ENCODE results near the gene GPX5.
"Not testable (repeated sequence)": the region's sequence is repeated elsewhere in the genome, so short reads cannot be mapped to it uniquely, and the experiment has no call there.

GPX5 gene

DNA sequence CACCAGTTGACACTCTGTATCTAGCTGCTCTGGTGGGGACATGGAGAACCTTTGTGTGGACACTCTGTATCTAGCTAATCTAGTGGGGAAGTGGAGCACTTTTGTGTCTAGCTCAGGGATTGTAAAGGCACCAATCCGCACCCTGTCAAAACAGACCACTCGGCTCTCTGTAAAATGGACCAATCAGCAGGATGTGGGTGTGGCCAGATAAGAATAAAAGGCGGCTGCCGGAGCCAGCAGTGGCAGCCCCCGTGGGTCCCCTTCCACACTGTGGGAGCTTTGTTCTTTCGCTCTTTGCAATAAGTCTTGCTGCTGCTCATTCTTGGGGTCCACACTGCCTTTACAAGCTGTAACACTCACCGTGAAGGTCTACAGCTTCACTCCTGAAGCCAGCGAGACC lies 13.3 kb upstream of the GPX5 start:
- DNase-seq (ENCODE audit: low read depth) = not testable (repeated sequence)

DNA sequence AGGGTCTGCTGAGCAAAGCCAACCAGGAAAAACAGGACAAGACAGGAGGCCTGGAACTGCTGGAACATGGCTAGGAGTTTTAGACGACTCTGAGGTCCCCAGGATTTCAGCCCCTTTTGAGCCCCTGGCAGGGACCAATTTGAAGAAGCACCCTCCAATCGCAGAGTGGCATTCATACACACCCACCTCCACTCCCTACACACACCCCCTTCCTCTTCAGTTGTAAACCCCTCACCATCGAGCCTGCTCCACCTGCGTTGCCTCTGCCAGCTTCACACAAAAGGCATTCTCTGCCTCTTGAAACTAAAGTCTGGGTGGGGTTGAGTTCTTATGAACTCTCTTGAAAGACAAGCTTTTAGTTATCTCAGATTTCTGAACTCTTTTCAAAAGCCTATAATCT lies 10.0 kb upstream of the GPX5 start, which contains the start of gene GPX6:
GPX6 (minus strand) TSS at position 118 of the 400 bp plus-strand sequence; CDS start at position 68, 50 bp downstream.
- DNase-seq (ENCODE audit: low read depth) = no peak

DNA sequence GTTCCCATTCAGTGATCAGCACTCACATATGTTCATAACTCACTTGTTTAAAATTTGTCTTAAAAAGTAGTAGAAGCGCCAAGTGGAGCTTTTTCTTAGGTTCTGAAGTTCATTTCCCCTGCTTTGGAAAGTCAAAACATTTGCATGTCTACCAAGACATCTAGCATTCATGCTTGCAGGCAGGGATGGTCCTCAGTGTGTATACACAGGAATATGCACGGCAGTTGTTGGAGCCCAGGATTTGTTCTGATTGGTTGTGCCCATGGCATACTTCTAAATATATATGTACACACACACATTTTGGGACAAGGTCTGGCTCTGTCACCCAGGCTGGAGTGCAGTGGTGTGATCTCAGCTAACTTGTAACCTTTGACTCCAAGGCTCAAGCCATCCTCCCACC lies 7.7 kb upstream of the GPX5 start:
- no peak for DNase-seq (ENCODE audit: low read depth)

DNA sequence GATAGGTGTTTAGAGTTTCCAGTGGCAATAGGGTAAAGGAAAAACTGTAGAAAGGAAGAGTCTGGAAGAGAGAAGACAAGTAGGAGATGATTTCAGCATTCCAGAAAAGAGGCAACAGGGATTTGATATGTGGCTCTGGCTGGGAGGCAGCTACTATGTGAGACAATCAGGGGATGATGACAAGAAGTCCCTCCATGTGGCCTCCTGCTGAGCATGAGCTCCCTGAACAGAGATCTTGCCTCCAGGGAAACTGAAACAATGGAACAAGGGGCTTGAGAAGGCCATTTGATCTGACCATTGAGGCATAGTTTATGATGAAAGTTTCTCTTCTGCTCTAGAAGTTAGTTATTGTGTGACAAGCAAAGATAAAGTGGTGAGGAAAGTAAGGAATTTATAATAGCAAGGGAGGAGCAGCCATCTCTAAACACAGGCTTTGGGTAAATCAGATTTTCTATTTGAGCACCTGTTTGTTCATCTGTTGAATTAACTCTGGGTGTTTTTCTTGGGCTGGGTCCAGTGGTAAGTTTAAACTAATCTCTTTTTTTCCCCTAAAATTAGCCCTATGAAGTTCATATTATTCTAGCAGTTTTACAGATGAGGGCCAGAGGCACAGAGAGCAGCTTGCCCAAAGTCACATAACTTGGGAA lies 3.0 kb upstream of the GPX5 start:
- DNase-seq (ENCODE audit: low read depth) = no peak

DNA sequence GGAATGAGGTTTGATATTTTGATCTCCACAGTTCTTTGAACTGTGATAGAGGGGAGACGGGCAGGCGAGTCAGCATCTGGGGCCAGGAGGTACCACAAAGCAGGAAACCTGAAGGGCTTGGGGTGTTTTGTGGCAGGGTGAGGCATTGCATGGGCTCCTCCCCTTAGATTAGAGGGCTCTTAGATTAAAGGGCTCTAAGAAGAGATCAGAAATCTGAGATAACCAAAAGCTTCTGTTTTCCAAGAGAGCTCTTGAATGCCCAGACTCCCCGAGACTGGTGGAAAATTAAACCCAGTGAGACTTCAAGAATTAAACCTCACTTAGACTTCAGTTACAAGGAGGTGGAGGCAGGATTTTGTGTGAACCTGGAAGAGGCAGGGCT lies 2.4 kb upstream of the GPX5 start:
- no peak for DNase-seq (ENCODE audit: low read depth)

DNA sequence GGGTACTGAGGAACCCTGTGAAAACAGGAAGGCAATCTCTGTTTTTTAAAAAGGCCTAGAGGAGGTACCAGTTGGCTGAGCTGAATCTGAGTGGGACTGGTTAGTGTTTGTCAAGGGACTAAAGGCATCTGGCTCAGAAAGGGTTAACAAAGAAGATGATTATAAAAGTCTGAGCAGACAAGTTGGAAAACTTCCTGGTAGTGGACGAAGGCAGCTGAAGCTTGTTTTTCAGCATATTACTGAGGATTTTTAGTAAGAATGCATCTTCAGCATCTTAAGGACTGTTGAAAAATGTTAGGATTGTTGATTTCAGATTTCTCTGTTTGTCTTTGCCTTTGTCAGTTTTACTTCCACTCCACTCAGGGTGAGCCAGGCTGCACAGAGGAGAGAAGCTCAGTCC lies 5.1 kb downstream of the GPX5 start:
- no peak for DNase-seq (ENCODE audit: low read depth)

DNA sequence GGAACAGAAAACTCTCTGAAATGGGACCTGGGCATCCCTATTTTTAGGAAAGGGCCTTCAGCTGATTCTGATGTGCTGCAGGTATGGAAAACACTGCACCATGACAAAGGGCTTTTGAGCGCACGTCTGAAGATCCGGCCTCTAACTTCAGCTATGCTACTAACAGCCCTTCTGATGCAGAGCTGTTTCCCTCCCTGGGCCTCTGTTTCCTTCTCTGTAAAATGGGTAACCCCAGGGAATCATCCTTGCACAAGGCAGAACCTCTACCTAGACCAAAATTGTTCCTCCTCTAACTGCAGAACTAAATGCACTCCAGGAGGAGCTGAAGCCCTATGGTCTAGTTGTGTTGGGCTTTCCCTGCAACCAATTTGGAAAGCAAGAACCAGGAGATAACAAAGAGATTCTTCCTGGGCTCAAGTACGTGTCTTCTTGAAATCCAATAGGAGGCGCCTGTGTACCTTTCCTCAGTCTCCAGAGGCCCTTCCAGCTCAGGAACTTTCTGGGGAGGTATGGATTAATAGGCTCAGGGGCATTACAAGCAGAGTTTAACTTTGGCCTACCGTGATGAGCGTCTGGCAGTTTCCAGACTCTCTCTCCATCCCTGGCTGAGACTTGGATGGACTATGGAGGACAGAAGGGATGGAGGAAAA lies 5.9 kb downstream of the GPX5 start:
- no peak for DNase-seq (ENCODE audit: low read depth)

- no peak for DNase-seq (ENCODE audit: low read depth)
Observed at GRCh38 chr6:28534306-28534705, 8.6 kb downstream of the GPX5 start.

GRCh38 chr6:28534875-28535274 lies 9.2 kb downstream of the GPX5 start:
- DNase-seq (ENCODE audit: low read depth) = no peak

GRCh38 chr6:28537065-28537464 lies 11.4 kb downstream of the GPX5 start:
- no peak for DNase-seq (ENCODE audit: low read depth)

- no peak for DNase-seq (ENCODE audit: low read depth)
Observed at GRCh38 chr6:28537509-28538140, 11.9 kb downstream of the GPX5 start.

DNA sequence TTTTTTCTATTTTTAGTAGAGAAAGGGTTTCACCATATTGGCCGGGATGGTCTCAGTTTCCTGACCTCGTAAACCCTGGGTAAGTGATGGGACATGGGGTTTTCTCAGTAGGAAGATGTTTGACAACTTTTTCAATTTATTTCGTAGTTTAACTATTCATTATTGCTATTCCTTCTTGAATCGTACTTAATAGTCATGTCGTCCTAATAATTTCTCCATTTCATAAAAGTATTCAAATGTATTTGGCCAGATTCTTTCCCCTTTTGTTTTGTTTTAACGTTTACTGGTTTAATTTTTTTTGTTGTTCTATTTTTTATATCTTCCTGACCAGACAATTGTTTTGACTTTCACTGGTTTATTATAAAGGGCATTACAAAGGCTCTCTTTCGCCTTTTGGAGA lies 16.3 kb downstream of the GPX5 start:
- DNase-seq (ENCODE audit: low read depth) = no peak

GRCh38 chr6:28542440-28543296 lies 17.0 kb downstream of the GPX5 start:
- peak; percentile 81 for DNase-seq (ENCODE audit: low read depth)

- DNase-seq (ENCODE audit: low read depth) = no peak
Observed at GRCh38 chr6:28543651-28544610, 18.2 kb downstream of the GPX5 start.

GRCh38 chr6:28545955-28546354 lies 20.3 kb downstream of the GPX5 start:
- no peak for DNase-seq (ENCODE audit: low read depth)

DNA sequence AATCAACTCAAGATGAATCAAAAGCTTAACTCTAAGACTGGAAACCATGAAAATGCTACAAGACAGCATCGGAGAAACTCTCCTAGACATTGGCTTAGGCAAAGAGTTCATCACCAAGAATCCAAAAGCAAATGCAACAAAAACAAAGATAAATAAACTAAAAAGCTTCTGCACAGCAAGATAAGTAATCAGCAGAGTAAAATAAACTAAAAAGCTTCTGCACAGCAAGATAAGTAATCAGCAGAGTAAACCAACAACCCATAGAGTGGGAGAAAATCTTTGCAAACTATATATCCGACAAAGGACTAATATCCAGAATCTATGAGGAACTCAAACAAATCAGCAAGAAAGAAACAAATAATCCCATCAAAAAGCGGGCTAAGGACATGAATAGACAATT lies 21.3 kb downstream of the GPX5 start:
- not testable (repeated sequence) for DNase-seq (ENCODE audit: low read depth)

- no peak for DNase-seq (ENCODE audit: low read depth)
Observed at GRCh38 chr6:28551891-28552666, 26.4 kb downstream of the GPX5 start.

DNA sequence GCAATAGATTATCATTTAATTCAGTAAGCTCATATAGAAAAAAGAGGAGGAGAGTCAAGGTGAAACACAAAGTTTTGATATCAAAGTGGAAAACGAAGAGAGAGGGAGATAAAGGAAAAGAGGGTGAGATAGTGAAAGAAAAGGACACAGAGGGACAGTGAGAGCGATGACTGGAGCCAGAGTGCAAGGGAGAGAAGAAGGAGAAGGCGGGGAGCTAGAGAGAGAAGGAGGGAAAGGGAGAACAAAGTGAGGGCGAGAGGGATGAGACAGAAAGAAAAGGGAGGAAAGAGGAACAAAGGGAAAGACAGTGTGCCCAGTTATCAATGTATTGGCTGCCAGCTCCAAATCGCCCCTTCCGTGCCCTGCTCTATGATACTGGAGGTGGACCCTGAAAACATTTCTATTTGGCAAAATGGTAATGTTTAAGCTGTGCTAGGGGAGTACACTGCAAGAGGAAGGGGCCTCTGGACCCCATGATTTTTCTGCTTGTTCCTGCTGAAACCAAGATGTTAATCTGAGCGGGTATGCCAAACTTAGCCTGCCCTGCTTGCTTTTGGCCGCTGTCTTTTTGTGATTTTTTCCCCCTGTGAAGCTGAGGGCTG lies 27.8 kb downstream of the GPX5 start:
- no peak for DNase-seq (ENCODE audit: low read depth)

DNA sequence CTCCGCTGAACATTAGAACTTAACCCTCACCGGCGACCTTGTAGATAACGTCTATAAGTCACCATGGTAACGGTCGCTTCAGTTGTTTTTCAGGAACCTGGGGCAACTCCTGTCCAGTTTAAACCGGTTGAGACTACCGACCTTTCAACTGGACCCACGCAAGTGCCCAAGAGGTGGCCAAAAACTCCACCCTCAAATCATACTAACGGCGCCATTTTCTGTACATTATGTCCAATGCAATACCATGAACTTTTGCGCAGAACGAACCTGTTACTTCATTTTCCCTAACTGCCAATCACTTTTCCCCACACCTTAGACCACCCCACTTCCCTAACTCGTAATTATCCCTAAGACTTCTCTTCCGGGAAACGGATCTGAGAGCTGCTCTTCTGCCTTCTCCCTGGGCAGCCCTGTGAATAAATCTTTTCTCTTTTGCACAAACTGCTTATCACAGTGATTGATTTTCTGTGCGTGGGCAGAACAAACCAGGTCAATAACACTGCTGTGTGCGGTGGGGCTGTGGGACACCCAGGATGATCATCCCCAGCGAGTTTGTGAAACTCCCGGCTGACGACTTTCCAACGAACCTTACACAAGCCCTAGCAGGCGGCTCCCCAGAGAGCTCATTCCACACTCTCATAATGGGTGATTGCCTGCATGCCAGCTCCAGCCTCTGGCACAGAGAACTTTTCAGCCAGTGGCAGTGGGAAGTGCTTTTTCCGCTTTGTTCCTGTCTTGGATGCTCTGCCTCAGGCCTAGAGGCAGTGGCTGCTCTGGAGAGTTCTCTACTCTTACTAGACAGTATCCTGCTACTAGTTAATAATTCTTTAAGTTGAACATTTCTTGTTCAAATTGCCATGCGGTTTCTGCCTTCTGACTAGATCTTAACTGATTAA lies 28.6 kb downstream of the GPX5 start:
- no peak for DNase-seq (ENCODE audit: low read depth)
